Measurements from ENCODE around the gene SH3GLB2.

The SH3GLB2 gene

GRCh38 chr9:129014124-129014523 lies 14.0 kb downstream of the SH3GLB2 start:
- Histone ChIP-seq H3K4me1 (ENCODE audit: control insufficient read depth, insufficient read depth, low read length) (no peaks in the 10 kb centered on the region), H3K27ac (ENCODE audit: low read length) (no peak overlapping the region), H3K36me3 (ENCODE audit: control insufficient read depth in 2 of 2, insufficient read depth in 2 of 2, low read length in 2 of 2) (peaks cover 35 to 36% of the 10 kb centered on the region in 2 donors), H3K27me3 (ENCODE audit: control insufficient read depth in 1 of 2, insufficient read depth in 2 of 2, low read length in 2 of 2) (no peaks in the 10 kb centered on the region), H3K9me3 (ENCODE audit: control insufficient read depth in 2 of 2, low read length in 2 of 2) (no peaks in the 10 kb centered on the region), H3K4me3 (ENCODE audit: low read length in 2 of 2) (no peak overlapping the region), H3K9ac (ENCODE audit: low read length in 2 of 2) (no peak overlapping the region)

- Histone ChIP-seq H3K36me3 (ENCODE audit: control insufficient read depth in 2 of 2, insufficient read depth in 2 of 2, low read length in 2 of 2) (peaks cover 36 to 37% of the 10 kb centered on the region in 2 donors), H3K27me3 (ENCODE audit: control insufficient read depth in 1 of 2, insufficient read depth in 2 of 2, low read length in 2 of 2) (no peaks in the 10 kb centered on the region), H3K27ac (ENCODE audit: low read length) (no peak overlapping the region), H3K9ac (ENCODE audit: low read length in 2 of 2) (no peak overlapping the region), H3K4me1 (ENCODE audit: control insufficient read depth, insufficient read depth, low read length) (no peaks in the 10 kb centered on the region), H3K9me3 (ENCODE audit: control insufficient read depth in 2 of 2, low read length in 2 of 2) (no peaks in the 10 kb centered on the region), H3K4me3 (ENCODE audit: low read length in 2 of 2) (no peak overlapping the region)
Observed at GRCh38 chr9:129013674-129014073, 14.5 kb downstream of the SH3GLB2 start.

GRCh38 chr9:129012893-129013448 lies 15.2 kb downstream of the SH3GLB2 start:
- no peak overlapping the region for H3K27ac ChIP-seq (ENCODE audit: low read length)
- no peaks in the 10 kb centered on the region for H3K4me1 ChIP-seq (ENCODE audit: control insufficient read depth, insufficient read depth, low read length)
- peaks cover 36 to 37% of the 10 kb centered on the region in 2 donors for H3K36me3 ChIP-seq (ENCODE audit: control insufficient read depth in 2 of 2, insufficient read depth in 2 of 2, low read length in 2 of 2)
- no peaks in the 10 kb centered on the region for H3K9me3 ChIP-seq (ENCODE audit: control insufficient read depth in 2 of 2, low read length in 2 of 2)
- no peaks in the 10 kb centered on the region for H3K27me3 ChIP-seq (ENCODE audit: control insufficient read depth in 1 of 2, insufficient read depth in 2 of 2, low read length in 2 of 2)
- H3K4me3 ChIP-seq (ENCODE audit: low read length in 2 of 2) = no peak overlapping the region
- no peak overlapping the region for H3K9ac ChIP-seq (ENCODE audit: low read length in 2 of 2)

- H3K9me3 ChIP-seq (ENCODE audit: control insufficient read depth in 2 of 2, low read length in 2 of 2) = no peaks in the 10 kb centered on the region
- no peak overlapping the region for H3K9ac ChIP-seq (ENCODE audit: low read length in 2 of 2)
- peaks cover 3% of the 10 kb centered on the region for H3K4me1 ChIP-seq (ENCODE audit: control insufficient read depth, insufficient read depth, low read length)
- H3K36me3 ChIP-seq (ENCODE audit: control insufficient read depth in 2 of 2, insufficient read depth in 2 of 2, low read length in 2 of 2) = peaks cover 39 to 41% of the 10 kb centered on the region in 2 donors
- no peaks in the 10 kb centered on the region for H3K27me3 ChIP-seq (ENCODE audit: control insufficient read depth in 1 of 2, insufficient read depth in 2 of 2, low read length in 2 of 2)
- no peak overlapping the region for H3K27ac ChIP-seq (ENCODE audit: low read length)
- H3K4me3 ChIP-seq (ENCODE audit: low read length in 2 of 2) = no peak overlapping the region
Observed at GRCh38 chr9:129012343-129012742, 15.8 kb downstream of the SH3GLB2 start.

- Histone ChIP-seq H3K4me1 (ENCODE audit: control insufficient read depth, insufficient read depth, low read length) (peaks cover 8% of the 10 kb centered on the region), H3K4me3 (ENCODE audit: low read length in 2 of 2) (no peak overlapping the region), H3K27ac (ENCODE audit: low read length) (no peak overlapping the region), H3K9me3 (ENCODE audit: control insufficient read depth in 2 of 2, low read length in 2 of 2) (no peaks in the 10 kb centered on the region), H3K27me3 (ENCODE audit: control insufficient read depth in 1 of 2, insufficient read depth in 2 of 2, low read length in 2 of 2) (no peaks in the 10 kb centered on the region), H3K9ac (ENCODE audit: low read length in 2 of 2) (no peak overlapping the region), H3K36me3 (ENCODE audit: control insufficient read depth in 2 of 2, insufficient read depth in 2 of 2, low read length in 2 of 2) (peaks cover 39 to 41% of the 10 kb centered on the region in 2 donors)
Observed at GRCh38 chr9:129011761-129012181, 16.4 kb downstream of the SH3GLB2 start.

- no peaks in the 10 kb centered on the region for H3K27me3 ChIP-seq (ENCODE audit: control insufficient read depth in 1 of 2, insufficient read depth in 2 of 2, low read length in 2 of 2)
- no peak overlapping the region for H3K27ac ChIP-seq (ENCODE audit: low read length)
- no peaks in the 10 kb centered on the region for H3K9me3 ChIP-seq (ENCODE audit: control insufficient read depth in 2 of 2, low read length in 2 of 2)
- peaks cover 39 to 44% of the 10 kb centered on the region in 2 donors for H3K36me3 ChIP-seq (ENCODE audit: control insufficient read depth in 2 of 2, insufficient read depth in 2 of 2, low read length in 2 of 2)
- H3K4me3 ChIP-seq (ENCODE audit: low read length in 2 of 2) = no peak overlapping the region
- H3K4me1 ChIP-seq (ENCODE audit: control insufficient read depth, insufficient read depth, low read length) = peaks cover 13% of the 10 kb centered on the region
- H3K9ac ChIP-seq (ENCODE audit: low read length in 2 of 2) = no peak overlapping the region
Observed at GRCh38 chr9:129011170-129011569, 17.0 kb downstream of the SH3GLB2 start.

- H3K9me3 ChIP-seq (ENCODE audit: control insufficient read depth in 2 of 2, low read length in 2 of 2) = no peaks in the 10 kb centered on the region
- no peak overlapping the region for H3K4me3 ChIP-seq (ENCODE audit: low read length in 2 of 2)
- H3K27ac ChIP-seq (ENCODE audit: low read length) = no peak overlapping the region
- no peaks in the 10 kb centered on the region for H3K27me3 ChIP-seq (ENCODE audit: control insufficient read depth in 1 of 2, insufficient read depth in 2 of 2, low read length in 2 of 2)
- H3K36me3 ChIP-seq (ENCODE audit: control insufficient read depth in 2 of 2, insufficient read depth in 2 of 2, low read length in 2 of 2) = peaks cover 39 to 47% of the 10 kb centered on the region in 2 donors
- no peak overlapping the region for H3K9ac ChIP-seq (ENCODE audit: low read length in 2 of 2)
- peaks cover 13% of the 10 kb centered on the region for H3K4me1 ChIP-seq (ENCODE audit: control insufficient read depth, insufficient read depth, low read length)
Observed at GRCh38 chr9:129010267-129010975, 17.7 kb downstream of the SH3GLB2 start.

GRCh38 chr9:129009584-129010141 lies 18.5 kb downstream of the SH3GLB2 start:
- H3K27me3 ChIP-seq (ENCODE audit: control insufficient read depth in 1 of 2, insufficient read depth in 2 of 2, low read length in 2 of 2) = no peaks in the 10 kb centered on the region
- no peak overlapping the region for H3K4me3 ChIP-seq (ENCODE audit: low read length in 2 of 2)
- peaks cover 13% of the 10 kb centered on the region for H3K4me1 ChIP-seq (ENCODE audit: control insufficient read depth, insufficient read depth, low read length)
- H3K9me3 ChIP-seq (ENCODE audit: control insufficient read depth in 2 of 2, low read length in 2 of 2) = no peaks in the 10 kb centered on the region
- H3K27ac ChIP-seq (ENCODE audit: low read length) = no peak overlapping the region
- no peak overlapping the region for H3K9ac ChIP-seq (ENCODE audit: low read length in 2 of 2)
- peaks cover 39 to 52% of the 10 kb centered on the region in 2 donors for H3K36me3 ChIP-seq (ENCODE audit: control insufficient read depth in 2 of 2, insufficient read depth in 2 of 2, low read length in 2 of 2)

- H3K36me3 ChIP-seq (ENCODE audit: control insufficient read depth in 2 of 2, insufficient read depth in 2 of 2, low read length in 2 of 2) = peaks cover 33 to 48% of the 10 kb centered on the region in 2 donors
- peaks cover 13% of the 10 kb centered on the region for H3K4me1 ChIP-seq (ENCODE audit: control insufficient read depth, insufficient read depth, low read length)
- H3K27me3 ChIP-seq (ENCODE audit: control insufficient read depth in 1 of 2, insufficient read depth in 2 of 2, low read length in 2 of 2) = no peaks in the 10 kb centered on the region
- no peak overlapping the region for H3K9ac ChIP-seq (ENCODE audit: low read length in 2 of 2)
- no peak overlapping the region for H3K27ac ChIP-seq (ENCODE audit: low read length)
- H3K4me3 ChIP-seq (ENCODE audit: low read length in 2 of 2) = no peak overlapping the region
- H3K9me3 ChIP-seq (ENCODE audit: control insufficient read depth in 2 of 2, low read length in 2 of 2) = no peaks in the 10 kb centered on the region
Observed at GRCh38 chr9:129008986-129009583, 19.0 kb downstream of the SH3GLB2 start.

GRCh38 chr9:129008469-129008965 lies 19.6 kb downstream of the SH3GLB2 start:
- H3K9ac ChIP-seq (ENCODE audit: low read length in 2 of 2) = no peak overlapping the region
- H3K9me3 ChIP-seq (ENCODE audit: control insufficient read depth in 2 of 2, low read length in 2 of 2) = no peaks in the 10 kb centered on the region
- H3K4me1 ChIP-seq (ENCODE audit: control insufficient read depth, insufficient read depth, low read length) = peaks cover 13% of the 10 kb centered on the region
- H3K27ac ChIP-seq (ENCODE audit: low read length) = no peak overlapping the region
- H3K27me3 ChIP-seq (ENCODE audit: control insufficient read depth in 1 of 2, insufficient read depth in 2 of 2, low read length in 2 of 2) = no peaks in the 10 kb centered on the region
- peaks cover 28 to 44% of the 10 kb centered on the region in 2 donors for H3K36me3 ChIP-seq (ENCODE audit: control insufficient read depth in 2 of 2, insufficient read depth in 2 of 2, low read length in 2 of 2)
- no peak overlapping the region for H3K4me3 ChIP-seq (ENCODE audit: low read length in 2 of 2)

Measured in stomach smooth muscle (tissue), 2 donors.